SK-N-MC (cell line): ENCODE results near the gene AP3D1.

Source experiments
- EZH2 ChIP-seq: fragments of 200-600 bp; sonication (generic); IDR thresholded peaks from one replicate; pipeline ENCODE4 v1.6.1; 2017; ENCODE audit warnings: antibody characterized with exemption
- POLR2AphosphoS5 ChIP-seq: IDR thresholded peaks from 2 replicates; pipeline ENCODE4 v1.6.1; 2012; ENCODE audit warnings: mild to moderate bottlenecking, low read depth, low read length, borderline replicate concordance

DNA sequence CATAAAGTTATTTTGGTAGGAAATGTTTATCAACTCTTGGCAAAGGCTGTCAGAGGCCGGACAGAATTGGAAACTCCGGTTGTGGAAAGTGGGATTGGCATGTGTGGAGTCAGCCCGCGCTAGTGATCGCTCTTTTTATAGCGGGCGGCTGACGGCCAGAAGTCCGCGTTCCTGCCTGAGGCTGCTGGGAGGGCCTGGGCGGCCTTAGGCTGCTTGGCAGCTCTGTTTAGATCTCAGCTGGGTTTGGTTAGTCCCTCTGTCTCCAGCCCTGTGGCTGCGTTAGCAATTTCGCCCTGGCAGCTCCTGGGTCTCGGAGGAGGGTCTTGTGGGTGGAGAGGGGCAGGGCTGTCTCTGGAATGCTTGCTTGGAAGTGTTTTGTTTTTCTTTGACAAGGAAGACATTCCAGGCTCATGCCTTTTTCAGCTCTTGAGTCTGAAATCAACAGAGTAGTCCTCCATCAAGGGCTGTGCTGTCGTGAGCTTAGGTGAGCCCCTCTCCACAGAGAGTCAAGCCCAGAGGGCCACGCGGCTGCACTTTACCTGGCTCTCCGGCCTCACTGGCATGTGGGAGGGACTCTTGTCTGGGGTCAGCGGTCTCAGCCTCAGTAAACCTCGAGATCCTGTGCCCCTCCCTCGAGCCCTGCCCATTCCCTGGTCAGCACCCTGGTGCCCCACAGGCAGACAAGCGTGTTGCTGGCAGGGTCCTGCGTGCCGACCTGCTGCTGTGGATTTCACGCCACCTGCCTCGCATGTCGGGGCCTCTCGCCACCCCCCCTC lies 34.9 kb upstream of the AP3D1 start:
- TF ChIP-seq POLR2AphosphoS5 (no peak), EZH2 (no peak)
